ENCODE results near the gene ZNF774. TPM values are rescaled to one million over a fixed set of nuclear protein-coding genes. Genes with fewer than 3 reads are reported as not detected.
"Not testable (repeated sequence)": the region's sequence is repeated elsewhere in the genome, so short reads cannot be mapped to it uniquely, and the experiment has no call there.

The ZNF774 gene
- total RNA-seq, 1 donor from 2014 or later = 3.2 TPM

GRCh38 chr15:90344662-90345061, 7.4 kb upstream of the ZNF774 start:
- Mint-ChIP-seq H3K27ac (ENCODE audit: unreplicated experiment) (no peak overlapping the region), H3K4me3 (ENCODE audit: unreplicated experiment) (no peak overlapping the region), H3K27me3 (ENCODE audit: low read depth) (no peaks in the 10 kb centered on the region), H3K36me3 (ENCODE audit: low read depth) (no peaks in the 10 kb centered on the region), H3K9me3 (ENCODE audit: low read depth) (no peaks in the 10 kb centered on the region), H3K4me1 (ENCODE audit: low read depth) (peaks cover 18% of the 10 kb centered on the region)
- no peak for DNase-seq (ENCODE audit: low spot score)
- TF ChIP-seq, protein P1, sequence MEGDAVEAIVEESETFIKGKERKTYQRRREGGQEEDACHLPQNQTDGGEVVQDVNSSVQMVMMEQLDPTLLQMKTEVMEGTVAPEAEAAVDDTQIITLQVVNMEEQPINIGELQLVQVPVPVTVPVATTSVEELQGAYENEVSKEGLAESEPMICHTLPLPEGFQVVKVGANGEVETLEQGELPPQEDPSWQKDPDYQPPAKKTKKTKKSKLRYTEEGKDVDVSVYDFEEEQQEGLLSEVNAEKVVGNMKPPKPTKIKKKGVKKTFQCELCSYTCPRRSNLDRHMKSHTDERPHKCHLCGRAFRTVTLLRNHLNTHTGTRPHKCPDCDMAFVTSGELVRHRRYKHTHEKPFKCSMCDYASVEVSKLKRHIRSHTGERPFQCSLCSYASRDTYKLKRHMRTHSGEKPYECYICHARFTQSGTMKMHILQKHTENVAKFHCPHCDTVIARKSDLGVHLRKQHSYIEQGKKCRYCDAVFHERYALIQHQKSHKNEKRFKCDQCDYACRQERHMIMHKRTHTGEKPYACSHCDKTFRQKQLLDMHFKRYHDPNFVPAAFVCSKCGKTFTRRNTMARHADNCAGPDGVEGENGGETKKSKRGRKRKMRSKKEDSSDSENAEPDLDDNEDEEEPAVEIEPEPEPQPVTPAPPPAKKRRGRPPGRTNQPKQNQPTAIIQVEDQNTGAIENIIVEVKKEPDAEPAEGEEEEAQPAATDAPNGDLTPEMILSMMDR (IDR thresholded peaks at IDR 0.05) = no peak

DNA sequence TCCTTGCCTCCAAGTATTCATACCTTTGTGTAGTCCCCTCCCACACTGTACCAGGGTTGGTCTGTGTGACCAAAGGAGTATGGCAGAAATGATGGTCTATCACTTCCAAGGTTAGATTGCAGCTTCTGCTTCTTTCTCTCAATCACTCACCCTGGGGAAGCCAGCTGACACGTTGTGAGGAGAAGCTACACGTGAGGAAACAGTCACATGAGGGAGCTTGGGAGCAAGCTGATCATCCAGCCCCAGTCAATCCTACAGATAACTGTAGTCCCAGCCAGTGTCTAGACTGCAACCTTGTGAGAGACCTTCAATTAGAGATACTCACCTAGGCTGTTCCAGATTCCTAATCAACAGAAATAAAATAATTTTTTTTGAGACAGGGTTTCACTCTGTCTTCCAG, 6.2 kb upstream of the ZNF774 start:
- Mint-ChIP-seq H3K27me3 (ENCODE audit: low read depth) (no peaks in the 10 kb centered on the region), H3K9me3 (ENCODE audit: low read depth) (no peaks in the 10 kb centered on the region), H3K4me3 (ENCODE audit: unreplicated experiment) (no peak overlapping the region), H3K27ac (ENCODE audit: unreplicated experiment) (no peak overlapping the region), H3K4me1 (ENCODE audit: low read depth) (peaks cover 18% of the 10 kb centered on the region), H3K36me3 (ENCODE audit: low read depth) (no peaks in the 10 kb centered on the region)
- DNase-seq (ENCODE audit: low spot score) = no peak
- TF ChIP-seq, protein P1 (IDR thresholded peaks at IDR 0.05) = no peak

GRCh38 chr15:90347431-90348065, 4.5 kb upstream of the ZNF774 start:
- H3K27ac Mint-ChIP-seq (ENCODE audit: unreplicated experiment); DNase-seq (ENCODE audit: low spot score): not testable (repeated sequence)

DNA sequence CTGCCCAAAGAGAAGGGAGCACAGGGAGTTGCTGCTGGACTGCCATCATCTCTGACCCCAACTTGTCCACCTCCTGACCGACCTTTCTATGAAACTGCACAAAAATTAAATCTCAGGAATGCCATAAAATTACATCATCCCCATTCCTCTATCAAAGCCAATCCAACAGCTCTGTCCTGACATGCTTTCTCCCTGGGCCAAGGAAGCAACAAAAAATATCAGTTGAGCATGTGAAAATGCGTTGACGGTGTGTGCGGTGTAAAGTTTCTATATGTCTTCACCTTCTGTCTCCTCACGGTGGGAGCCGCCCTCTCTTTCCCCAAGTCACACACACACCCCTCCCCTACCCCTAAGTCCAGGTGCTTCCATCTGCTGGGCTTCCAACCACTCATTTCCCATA, 3.6 kb upstream of the ZNF774 start:
- DNase-seq (ENCODE audit: low spot score) = no peak
- no peak overlapping the region for H3K27ac Mint-ChIP-seq (ENCODE audit: unreplicated experiment)
- H3K36me3 Mint-ChIP-seq (ENCODE audit: low read depth) = no peaks in the 10 kb centered on the region
- TF ChIP-seq, protein P1 (IDR thresholded peaks at IDR 0.05) = no peak
- no peaks in the 10 kb centered on the region for H3K9me3 Mint-ChIP-seq (ENCODE audit: low read depth)
- peaks cover 15% of the 10 kb centered on the region for H3K4me1 Mint-ChIP-seq (ENCODE audit: low read depth)
- H3K4me3 Mint-ChIP-seq (ENCODE audit: unreplicated experiment) = no peak overlapping the region
- no peaks in the 10 kb centered on the region for H3K27me3 Mint-ChIP-seq (ENCODE audit: low read depth)

More at GRCh38 chr15:90347431-90348065, 4.5 kb upstream of the ZNF774 start:
- peaks cover 23% of the 10 kb centered on the region for H3K4me1 Mint-ChIP-seq (ENCODE audit: low read depth)
- not testable (repeated sequence) for H3K4me3 Mint-ChIP-seq (ENCODE audit: unreplicated experiment); H3K27me3 Mint-ChIP-seq (ENCODE audit: low read depth); H3K9me3 Mint-ChIP-seq (ENCODE audit: low read depth); H3K36me3 Mint-ChIP-seq (ENCODE audit: low read depth)

DNA sequence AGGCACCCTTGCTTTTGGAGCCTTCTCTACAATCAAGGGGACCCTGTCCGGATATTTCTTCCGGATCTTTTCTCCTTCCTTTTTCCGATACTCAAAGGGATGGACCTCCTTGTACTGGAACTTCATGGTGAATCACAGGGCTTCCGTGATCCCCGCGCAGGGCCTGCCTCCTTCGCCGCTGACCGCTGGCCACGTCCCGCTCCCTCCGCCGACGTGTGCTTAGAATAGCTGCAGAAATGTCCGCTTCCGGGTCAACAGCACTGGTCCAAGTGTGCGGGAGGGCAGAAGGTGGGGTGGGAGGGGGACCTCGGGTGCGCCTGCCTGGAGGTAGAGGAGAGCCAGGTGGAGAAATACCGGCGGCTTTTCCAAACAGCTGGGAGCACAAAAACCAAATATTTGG, 3.0 kb upstream of the ZNF774 start:
- Mint-ChIP-seq H3K27me3 (ENCODE audit: low read depth) (no peaks in the 10 kb centered on the region), H3K4me3 (ENCODE audit: unreplicated experiment) (no peak overlapping the region), H3K4me1 (ENCODE audit: low read depth) (peaks cover 10% of the 10 kb centered on the region), H3K36me3 (ENCODE audit: low read depth) (no peaks in the 10 kb centered on the region), H3K27ac (ENCODE audit: unreplicated experiment) (no peak overlapping the region), H3K9me3 (ENCODE audit: low read depth) (no peaks in the 10 kb centered on the region)
- DNase-seq (ENCODE audit: low spot score) = no peak
- TF ChIP-seq, protein P1 (IDR thresholded peaks at IDR 0.05) = no peak

GRCh38 chr15:90349821-90350220, 2.3 kb upstream of the ZNF774 start:
- H3K36me3 Mint-ChIP-seq (ENCODE audit: low read depth) = no peaks in the 10 kb centered on the region
- H3K27me3 Mint-ChIP-seq (ENCODE audit: low read depth) = no peaks in the 10 kb centered on the region
- no peak for DNase-seq (ENCODE audit: low spot score)
- TF ChIP-seq, protein P1 (IDR thresholded peaks at IDR 0.05) = no peak
- no peak overlapping the region for H3K27ac Mint-ChIP-seq (ENCODE audit: unreplicated experiment)
- peaks cover 10% of the 10 kb centered on the region for H3K4me1 Mint-ChIP-seq (ENCODE audit: low read depth)
- H3K9me3 Mint-ChIP-seq (ENCODE audit: low read depth) = no peaks in the 10 kb centered on the region
- no peak overlapping the region for H3K4me3 Mint-ChIP-seq (ENCODE audit: unreplicated experiment)

Measured in chondrocyte (in vitro differentiated cells).